ENCODE data around the gene THNSL1.

THNSL1 gene

DNA sequence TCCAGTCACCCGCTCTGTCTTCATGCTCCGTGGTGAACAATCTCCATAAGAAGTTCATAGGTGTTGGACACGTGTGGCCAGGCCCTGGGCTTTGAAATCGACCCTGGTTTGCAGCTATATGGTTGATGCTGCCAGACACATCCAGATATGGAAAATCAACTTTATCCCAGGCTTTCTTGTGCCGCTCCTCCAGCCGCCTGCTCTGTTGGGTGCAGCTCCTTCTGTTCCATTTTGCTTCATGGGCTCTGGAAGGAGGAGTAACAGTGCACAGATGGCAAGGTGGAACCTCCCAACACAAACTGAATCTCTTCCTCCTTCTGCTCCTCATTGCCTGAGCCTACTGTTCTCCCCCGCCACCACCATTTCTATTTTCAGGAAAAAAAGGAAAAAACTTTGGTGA lies 44.7 kb downstream of the THNSL1 start:
- DNase-seq, result peak in 1 of 2 experiments; percentile 4

DNA sequence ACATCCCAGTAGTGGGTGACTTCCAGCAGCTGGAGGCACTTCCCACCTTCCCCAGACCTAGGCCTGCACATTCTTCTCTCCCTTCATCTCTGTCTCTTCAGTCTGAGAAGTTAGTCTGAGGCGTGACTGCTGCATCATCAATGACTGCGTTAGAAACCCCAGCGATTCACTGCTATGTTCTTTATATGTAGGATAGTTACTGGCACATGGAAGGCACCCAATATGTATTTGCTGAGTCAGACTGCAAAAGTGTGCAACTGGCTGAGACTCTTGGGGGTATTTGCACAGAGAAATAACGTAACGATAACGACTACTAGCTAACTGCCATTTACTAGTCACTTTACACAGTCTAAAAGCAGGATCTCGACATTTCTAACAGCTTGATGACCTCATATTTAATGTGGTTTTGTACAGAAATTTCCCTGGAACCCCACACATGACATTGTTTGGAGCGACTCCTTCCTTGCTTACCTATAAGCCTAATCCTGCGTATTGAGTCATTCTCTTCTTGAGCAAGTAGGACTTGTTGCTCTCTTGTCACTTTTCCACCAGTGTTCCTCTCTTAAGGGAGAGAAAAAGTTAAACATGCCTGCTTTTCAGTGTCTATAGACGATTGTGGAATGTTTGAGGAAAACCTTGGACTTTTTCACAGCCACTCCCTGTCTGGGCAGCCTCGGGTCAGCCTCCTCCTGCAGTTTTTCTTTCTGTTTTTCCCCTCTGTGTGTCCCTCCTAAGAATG lies 45.5 kb downstream of the THNSL1 start:
- DNase-seq, result no peak

DNA sequence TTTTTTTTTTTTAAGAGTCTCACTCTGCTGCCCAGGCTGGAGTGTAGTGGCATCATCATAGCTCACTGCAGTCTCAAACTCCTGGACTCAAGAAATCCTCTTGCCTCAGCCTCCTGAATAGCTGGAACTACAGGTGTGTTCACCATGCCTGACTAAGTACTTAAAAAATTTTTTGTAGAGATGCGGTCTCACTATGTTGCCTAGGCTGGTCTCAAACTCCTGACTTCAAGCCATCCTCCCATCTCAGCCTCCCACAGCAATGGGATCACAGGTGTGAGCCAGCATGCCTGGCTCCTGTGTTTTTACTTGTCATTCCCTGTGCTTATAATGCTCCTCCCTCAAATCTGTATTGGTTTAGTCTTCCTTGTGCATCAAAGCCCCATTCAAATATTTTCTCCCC lies 46.7 kb downstream of the THNSL1 start:
- DNase-seq, result no peak

DNA sequence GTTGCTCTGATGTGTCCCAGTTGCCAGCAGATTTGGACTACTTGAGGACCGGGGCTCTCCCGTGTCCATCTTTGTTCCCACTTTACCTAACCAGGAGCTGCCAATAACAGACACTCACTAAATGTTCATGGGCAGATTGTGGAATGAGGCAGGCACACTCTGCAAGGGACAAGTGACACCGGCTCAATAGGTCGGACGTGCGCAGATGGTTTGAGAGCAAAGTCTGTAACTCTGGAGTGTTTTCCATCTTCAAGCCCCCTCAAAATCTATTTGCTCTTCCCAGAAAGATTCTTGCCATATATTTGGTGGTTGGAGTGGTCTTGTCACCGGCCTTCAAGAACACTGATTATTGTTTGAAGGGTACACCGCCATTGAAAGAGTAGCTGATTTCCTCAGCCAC lies 47.2 kb downstream of the THNSL1 start:
- DNase-seq, result no peak

DNA sequence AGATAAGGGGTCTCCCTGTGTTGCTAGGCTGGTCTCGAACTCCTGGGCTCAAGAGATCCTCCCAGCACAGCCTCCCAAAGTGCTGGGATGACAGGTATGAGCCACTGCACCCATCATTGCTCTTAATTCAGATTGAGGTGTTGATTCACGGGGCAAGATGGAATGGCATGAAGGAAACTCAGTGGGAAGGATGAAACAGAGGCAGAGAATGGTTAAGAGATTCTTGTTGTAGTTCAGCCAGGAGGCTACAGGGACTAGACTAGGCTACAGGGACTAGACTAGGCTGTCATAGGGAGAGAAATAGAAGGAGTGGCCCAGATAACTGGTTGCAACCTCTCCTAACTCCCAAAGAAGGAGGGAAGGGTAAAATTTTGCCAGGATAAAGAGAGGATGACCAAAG lies 48.0 kb downstream of the THNSL1 start:
- no peak for DNase-seq

DNA sequence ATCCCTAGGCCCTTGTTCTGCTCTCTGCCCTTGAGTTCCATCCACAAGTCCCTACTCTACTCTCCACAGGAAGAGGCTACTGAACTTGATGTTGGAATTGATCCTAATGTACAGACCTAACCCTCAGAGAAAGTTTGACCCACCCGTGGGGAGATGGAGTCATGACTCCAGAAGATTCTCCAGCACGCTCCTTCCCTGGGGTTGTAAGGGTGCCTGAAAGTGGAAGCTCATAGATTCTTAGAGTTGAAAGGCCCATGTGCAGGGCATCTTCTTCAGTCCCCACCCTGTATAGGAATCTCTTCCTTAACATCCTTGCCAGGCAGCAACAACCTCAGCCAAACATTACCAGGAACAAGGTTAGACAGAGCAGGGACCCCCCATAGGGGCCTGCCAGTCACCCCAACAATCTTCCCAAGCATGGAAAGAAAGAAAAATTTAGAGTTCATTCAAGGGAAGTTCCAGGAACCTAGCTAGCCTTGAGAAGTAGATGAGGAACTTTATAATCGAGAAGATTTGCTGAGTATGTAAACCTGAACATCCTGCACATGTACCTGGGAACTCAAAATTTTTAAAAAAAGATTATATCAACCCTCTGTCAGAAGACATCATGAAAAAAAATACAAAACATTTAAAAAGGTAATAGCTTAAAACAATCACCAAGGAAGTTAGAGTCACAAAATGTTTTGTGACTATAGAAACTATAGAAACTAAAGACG lies 49.5 kb downstream of the THNSL1 start:
- no peak for DNase-seq

DNA sequence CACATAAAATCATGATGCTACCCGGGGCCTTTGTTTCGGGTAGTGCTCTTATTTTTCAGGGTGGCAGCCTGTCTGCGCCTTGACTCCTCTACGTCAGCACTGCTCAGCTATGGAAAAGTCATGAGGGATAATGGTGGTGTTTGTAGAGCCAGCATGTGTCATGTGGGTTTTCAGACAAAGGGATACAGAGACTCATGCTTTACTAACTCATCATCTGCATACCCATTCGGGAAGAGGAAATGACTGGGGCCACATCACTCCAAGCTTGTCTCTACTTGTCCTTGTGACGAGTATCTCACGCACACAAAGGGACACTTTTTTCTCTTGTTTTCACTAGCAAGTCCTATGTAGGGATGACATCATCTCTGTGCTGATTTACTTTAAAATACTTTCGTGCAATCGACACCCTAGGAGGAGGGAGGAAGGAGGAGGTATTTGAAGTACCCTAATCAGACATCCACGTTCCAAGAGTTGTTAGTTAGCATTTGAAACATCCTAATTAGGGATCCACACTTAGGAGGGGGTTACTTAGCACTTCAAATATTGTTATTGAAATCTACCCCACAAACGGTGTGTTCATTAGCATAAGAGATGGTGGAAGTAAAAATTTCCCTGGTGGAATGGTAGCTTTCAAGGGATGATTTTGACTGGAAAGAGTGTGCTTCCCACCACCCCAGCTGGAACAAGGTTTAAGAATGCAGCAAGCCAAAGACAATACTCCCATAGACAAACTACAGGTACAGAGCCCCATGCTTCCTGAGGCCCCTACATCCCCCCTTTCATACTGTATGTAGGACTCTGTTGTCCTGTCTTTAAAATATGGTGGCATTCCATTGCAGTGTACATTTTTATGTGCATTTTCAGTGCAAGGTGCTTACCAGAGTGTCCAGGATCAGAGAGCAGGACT lies 52.0 kb downstream of the THNSL1 start:
- no peak for DNase-seq

DNA sequence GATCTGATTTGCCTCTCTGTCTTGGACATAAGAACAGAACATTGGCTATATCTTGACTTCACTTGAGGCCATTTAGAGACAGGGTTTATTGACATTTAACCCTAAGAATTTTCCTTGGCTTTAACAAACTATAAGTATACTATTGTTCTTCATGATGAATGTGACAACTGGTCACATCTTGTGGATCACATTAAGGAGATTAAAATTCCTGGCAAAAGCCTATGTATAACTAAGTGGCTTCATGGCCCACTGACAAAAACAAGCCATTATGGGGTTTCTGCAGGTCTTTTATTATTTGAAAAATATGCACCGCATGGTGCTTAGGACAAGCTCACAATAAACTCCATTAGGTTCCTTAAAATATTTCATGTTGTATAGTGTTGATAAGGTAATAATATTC lies 54.8 kb downstream of the THNSL1 start:
- peak in 1 of 2 experiments; percentile 25 for DNase-seq

DNA sequence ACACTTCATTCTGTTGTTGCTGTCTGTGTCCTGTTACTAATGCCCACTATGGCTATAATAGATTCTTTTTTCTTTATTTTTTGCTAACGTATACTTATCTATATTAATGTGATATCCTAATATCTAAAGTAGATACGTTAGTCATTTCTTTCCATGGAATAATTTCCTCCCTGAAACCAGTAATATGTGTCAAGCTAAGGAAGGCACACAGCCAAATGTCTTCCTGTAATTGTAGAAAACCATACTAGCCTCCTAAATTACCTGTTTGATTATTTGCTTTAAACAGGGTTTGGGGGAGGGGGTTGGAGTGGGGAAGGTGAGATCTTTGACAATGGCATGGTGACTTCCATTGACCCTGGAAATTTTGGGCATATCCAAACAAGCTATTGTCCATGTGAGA lies 56.4 kb downstream of the THNSL1 start:
- DNase-seq, result no peak

DNA sequence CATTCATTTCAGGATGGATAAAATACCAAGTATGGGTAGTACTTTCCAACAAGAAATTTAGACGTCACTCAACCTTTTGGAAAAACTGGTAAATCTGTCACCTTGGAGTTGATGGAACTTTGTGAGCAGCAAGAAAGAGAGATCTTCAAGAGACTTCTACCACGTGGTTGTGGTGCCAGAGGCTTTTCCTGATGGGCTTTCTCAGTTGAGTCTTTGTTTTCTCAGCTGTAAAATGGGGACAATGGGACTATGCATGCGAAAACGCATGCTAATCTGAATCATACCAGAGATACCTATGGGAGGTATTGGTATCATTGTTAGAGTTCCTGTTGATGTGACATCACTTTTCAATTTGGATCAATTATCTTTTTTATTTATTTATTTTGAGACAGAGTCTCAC lies 59.4 kb downstream of the THNSL1 start:
- no peak for DNase-seq

Data from NCI-H524 (cell line).